SIG-M5 treated with dmso at 0.1 percent for 504 hours (cell line): ENCODE measurements around the gene BNC2.

Experiments
- DNase-seq: peaks from one replicate; lab custom pipeline; 2025; ENCODE audit not compliant: unreplicated experiment; lab: John Stamatoyannopoulos, UW

BNC2 gene

DNA sequence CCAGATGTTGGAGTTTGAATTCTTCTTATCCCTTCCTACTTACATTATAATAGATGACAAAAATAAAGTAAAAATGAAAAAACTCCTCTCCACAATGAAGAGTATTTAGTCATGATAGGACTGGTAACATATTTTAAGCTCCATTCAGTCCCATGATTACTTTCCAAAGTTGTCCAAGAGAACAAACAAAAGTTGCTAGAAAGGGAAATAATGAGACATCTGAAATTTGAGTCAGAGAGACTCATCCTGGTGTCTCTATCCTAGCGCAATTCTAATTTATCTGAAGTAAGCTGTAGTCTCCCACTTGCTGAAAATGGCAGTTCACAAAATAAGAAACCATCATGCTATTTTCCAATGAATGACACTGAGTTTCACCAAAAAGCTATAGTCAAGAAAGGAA is 152.2 kb downstream of the BNC2 start:
- DNase-seq = no peak

DNA sequence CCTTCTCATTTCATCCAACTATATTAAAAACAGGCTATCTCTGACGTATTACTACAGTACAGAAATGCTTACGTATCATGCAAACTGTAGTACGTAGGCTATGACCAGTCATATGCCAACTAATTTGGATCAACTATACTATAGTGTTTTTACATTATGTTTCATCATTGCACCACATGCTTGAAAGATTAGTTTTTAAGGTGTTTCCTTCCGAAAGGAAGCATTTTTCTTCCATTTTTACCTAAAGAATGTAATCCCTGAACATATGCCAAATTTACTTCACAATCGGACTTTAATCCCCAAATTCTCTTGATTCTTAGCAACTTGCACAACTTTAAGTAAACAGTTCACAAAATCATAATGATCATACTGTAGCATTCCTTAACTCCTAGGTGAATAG is 153.9 kb downstream of the BNC2 start:
- DNase-seq = no peak

DNA sequence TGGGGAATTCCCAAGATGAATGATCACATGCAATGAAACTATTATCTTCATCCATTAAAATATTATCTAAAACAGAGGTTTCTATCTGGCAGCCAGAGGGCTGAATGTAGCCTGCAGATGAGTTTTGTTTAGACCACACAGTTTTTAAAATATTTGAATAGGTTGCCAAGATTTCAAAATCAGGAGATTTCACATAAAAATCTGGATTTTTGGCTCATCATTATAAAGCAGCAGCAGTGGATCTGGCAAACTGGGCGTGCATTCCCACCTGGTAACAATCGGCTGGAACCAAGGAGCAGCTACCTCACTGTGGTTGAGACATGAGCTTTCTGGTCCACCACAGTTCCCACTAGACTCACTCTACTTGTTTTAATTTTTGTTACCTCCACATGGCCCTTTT is 155.1 kb downstream of the BNC2 start:
- DNase-seq = no peak

DNA sequence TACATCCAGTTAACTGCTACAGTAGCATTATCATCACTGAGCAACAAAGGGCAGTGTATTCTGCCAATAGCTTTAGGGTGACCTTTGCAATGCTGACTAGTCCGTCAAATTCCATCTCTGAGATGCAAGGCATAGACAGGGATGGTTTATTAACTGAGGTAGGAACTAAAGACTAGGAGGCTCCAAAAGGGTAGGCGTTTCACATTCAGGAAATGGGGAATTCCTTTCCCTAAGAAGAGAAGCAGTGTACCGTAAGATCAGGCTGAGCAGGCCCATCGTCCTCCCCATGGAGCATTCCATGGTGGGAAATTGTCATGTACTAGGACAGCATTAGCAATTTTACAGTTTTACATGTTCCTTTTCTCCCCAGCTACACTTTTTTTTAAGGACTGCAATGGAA is 157.7 kb downstream of the BNC2 start:
- no peak for DNase-seq

DNA sequence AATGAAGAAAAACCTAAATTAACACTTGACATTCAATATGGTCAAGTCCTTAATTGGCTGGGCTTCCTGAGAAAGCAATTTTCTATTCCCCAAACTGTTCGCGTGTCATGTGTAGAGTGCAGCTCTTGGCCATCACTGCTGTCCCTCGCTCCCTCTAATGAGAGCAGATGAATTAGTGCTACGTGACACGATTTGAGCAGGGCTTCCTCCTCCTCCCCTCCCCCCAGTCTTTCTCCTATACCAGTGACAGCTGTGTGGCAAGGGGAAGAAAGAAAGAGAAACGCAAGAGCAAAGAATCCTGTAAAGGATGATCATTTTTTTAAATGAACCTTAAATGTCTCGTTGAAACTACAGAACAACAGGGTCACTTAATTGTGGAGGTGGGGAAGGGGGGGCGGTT is 159.6 kb downstream of the BNC2 start:
- DNase-seq = no peak

DNA sequence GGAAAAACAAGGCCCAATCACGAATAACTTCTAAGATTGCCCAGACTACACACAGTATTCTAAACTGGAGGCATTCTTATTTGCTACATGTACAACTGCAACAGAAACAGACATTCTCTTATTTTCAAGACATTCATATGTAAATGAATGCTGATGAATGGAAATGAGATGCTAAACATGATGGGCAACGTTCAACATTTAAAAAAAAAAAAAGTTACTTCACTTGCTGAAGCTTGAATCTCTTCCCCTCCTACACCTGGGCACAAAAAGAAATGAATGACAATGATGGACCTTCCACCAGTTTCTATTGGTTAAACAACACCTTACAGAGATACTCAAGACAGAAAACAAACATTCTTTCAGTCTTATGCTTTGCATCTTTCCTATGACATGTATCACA is 160.5 kb downstream of the BNC2 start:
- DNase-seq = no peak

DNA sequence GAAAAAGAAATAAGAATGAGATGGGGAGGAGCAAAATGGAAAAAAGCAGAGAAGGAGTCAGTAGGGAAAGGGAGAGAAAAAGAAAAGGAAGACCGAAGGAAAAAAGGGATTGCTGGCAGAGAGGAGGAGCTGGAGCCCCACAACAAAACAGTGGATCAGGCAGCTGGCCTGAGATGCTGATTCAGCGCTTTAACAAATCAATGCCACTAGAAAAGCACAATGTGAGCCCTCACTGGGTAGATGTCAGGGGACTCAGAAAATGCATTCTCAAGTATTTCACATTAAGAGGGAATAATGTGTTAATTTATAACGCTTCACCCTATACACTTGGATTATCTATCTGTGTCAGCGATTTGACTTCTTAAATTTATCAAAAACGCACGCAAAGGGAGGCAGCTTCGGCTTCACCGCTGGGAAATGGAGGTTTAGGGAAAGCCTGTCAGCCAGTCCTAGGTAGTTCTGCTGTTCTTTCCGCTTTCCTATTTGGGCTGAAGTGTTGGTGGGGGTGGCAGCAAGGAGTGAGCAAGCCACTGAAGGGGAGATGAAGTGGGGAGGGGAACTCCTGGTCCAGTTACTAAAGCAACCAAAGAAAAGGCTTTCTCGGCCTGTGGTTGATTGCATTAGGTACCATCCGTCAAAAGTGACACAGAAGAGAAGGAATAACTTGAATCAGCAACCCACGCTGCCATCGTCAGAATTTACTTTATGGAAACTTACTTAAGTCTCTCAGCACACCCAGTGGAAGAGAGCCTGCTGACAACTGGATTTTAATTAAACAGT is 161.6 kb downstream of the BNC2 start:
- no peak for DNase-seq

DNA sequence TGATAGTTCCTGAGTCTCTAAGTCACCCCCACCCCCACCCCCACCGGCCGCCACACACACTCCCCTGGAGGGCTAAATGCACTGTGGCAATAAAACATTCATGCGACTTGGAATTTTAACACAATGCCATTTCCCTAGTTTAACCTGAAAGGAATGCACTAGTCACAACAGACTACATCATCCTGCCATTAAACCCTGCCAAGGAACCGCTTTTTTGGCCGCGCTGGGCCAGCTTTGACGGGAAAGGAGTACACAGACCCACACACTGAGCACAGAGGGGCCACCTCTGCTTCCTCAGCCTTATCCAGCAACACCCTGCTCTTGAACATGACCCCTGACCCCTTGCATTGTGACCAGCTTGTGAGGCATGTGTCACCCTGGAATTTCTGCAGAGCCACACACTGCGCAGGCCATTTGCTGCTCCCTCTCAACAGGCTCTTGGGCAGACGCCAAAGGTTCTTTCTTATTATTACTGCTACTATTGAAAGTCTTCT is 165.3 kb downstream of the BNC2 start:
- no peak for DNase-seq

DNA sequence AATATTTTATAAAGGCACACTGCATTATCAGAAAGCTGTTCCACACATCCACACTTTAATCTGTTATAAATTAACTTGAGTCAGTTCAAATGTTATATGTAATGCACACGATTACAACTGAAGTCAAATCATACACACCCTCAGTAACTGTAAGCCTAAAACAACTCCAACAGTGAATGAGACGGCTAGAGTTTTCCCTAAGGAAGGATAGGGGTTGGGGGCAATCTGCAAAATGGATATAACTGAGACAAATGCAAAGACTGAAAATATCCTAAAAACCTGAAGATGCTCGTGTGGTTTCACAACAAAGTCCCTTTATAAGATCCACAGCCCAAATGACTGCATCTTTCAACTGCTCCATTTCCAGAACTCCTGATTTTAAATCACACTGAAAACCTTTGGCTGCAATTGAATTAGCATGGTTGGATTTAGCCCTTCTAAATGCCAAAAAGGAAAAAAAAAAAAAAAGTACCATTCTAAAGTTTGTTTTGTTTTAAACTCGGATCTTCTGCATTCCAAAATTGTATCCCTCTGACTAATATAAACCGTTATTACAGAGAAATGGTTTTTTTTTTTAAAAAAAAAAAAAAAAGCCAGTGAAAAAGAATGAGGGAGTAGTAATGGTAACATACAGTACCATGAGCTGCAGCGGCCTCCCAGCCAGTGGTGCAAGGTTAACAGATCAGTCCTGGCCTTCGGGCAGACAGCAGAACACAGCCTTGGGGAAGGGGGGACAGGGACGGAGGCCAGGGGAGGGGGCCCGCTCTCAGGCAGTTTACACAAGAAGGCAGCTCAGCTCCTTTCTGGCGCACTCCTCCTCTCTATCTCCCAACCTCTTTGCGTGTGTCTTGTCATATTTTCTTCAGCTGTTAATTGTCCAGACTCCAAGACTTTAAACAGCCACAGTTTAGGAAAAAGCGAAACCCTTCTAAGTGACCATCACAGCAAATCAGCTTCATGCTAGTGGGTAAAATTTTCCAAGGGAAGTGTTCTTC is 166.1 kb downstream of the BNC2 start:
- DNase-seq = no peak

DNA sequence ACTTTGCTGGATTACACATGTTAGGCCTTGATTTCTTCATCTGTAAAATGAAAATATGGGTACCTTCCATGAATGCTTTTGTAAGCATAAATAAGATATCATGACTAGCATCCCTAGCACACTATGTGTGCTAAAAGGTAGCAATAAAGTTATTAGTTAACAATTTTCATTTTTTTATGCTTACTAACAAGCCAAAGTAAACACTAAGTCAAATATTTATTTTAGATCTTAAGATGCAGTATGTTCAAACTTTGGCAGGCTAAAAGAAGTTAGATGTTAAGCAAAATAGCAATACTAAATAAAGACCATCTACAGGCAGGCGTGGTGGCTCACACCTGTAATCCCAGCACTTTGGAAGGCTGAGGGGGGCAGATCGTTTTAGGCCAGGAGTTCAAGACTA is 169.1 kb downstream of the BNC2 start:
- DNase-seq = no peak

DNA sequence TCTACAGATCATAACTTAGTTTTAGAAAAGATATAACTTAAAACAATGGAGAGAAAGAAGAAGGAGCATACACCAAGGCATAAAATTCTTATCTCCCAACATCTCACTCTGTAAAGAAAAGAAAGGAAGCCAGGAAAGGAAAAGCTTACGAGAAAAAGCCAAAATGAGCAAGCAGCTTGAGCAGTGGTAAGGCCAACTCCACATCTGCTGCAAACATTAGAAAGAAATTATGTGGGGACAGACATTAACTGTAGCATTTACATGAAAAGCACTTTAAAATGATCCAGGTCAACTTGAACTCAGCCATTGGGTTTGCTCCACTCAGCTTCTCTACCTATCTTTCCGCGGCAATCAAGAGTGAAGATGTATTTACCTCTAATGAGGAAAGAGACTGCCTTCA is 176.9 kb downstream of the BNC2 start:
- DNase-seq = no peak

DNA sequence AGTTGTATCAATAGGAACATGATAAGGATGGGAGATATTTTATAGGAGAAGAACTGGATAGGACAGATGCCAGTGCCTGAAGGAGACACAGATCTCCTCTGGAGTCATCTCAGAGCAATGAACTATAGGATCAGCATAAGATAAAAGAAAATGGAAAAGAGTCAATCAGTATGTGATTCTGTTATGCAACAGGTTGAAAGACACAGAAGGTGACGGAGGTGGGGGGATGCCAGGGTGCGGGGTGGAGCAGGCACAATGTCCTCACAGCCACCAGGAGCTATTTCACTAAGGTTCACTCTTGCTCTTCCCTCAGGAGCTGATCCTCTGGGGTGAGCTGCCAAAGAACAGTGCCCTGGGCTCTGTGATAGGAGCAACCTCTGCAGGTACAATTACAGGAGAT is 179.8 kb downstream of the BNC2 start:
- DNase-seq = no peak

DNA sequence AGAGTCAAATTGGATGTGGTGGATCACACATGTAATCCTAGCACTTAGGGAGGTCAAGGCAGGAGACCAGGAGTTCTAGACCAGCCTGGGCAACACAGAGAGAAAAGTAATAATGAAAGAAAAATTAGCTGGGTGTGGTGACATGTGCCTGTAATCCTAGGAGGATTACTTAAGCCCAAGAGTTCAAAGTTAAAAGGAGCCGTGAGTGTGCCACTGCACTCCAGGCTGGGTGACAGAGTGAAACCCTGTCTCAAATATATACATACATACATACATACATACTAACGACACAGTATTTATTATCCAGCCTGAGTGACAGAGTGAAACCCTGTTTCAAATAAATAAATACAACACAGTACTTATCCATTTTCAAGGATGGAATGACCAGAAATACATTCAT is 180.3 kb downstream of the BNC2 start:
- DNase-seq = no peak

DNA sequence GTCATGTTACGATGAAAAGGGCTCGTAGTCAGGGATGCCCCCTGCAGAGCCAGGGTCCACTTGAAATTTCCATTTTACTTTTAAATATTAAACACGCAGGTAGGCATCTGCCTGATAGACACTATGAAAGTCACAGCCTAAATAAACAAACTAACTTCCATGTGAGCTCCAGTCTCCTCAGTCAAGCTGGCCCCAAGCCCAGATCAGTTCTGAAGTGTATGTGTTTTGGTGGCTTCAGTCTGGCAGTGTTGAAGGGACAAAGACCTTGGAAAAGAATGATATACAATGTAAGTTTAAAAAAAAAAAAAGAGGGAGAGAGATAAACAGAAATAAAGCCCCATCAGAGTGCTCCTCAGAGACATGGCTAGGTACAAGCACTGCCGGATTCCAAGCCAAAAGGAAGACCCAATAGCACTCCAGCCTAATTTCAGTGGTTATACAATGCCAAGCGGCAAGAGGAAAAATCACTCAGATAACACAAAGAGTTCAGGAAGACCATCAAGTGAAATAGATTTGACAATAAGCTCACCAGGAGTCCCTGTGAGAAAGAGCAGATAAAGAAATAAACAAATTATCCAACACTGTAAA is 181.0 kb downstream of the BNC2 start:
- DNase-seq = no peak

DNA sequence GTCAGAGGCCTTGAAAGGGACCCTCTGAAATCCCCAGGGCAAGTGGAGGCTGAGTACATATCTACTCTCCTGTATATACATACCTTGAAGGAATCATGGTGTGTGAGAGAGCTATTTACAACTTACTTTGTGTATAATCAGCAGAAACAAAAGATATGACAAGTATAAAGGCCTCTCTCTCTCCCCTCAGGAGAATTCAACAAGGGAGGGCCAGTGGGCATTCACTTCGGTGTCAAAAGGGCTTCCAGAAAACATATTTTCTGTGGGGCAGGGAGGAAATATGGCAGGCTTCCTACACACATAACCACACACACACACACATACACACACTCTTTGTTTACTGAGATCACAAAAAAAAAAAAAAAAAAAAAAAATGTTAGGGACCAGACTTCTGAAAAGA is 181.7 kb downstream of the BNC2 start:
- no peak for DNase-seq

DNA sequence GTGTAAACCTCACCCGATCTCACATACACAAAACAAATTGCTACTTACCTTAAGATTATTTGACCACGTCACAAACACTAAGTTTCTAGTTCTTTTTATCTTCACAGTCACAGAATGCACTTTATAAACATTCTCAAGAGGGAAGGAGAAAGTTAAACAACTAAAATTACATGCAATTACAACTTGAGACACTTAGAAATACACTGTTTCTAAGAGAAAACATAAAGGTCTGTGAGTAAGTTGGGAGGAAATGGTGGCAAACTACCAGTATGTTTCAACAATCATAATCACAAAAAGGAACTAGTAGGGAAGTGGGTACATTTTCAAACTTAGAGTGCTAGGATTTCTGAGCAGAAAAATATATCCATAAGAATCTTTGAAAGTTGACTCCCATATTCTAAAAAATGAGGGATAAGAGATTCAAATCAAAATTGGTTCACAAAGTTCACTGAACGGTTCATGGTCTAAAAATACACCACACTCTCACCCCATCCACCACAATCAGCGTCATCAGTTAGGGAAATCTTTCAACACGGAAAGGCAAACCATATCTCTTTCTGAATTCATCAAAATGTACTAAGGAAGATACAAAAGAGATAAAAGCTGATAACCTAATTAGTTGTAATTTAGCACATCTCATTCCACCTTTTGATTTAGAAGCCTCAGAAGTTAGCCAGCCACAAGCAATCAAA is 182.6 kb downstream of the BNC2 start:
- DNase-seq = no peak

DNA sequence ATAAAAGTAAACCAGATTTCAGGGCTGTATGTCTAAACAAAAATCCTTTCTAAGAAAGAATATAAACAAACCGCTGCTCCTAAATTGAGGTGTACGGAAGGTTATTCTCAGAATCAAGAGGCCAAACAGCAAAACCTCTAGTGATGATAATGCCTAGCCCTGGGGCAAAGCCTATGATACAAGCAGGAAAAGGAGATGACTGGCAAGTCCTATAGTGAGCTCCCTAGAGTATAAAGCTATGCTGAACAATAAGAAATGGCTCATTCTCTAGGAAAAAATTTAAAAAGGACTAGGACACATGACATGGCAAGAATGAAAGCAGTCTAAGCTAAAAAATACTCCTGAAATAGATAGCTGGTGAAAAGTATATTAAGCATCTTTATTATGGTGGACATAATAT is 187.1 kb downstream of the BNC2 start:
- DNase-seq = no peak

DNA sequence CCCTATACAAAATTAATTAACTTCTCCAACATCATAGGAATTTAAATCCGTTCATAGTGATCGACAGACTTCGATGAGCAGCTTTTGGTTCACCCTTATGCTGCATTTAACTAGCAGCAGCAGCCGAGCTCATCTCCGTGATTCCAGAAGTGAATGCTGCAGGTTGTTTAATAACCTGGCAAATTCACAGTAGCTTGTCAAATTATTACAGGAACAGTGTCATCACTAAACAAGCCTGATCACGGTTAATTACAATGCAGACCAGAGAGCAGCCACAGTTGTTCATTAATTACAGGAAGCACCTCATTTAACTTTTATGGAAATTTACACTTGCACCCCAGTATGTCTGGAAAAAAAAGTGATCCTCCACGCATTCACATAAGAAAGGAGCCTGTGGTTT is 188.2 kb downstream of the BNC2 start:
- DNase-seq = no peak

DNA sequence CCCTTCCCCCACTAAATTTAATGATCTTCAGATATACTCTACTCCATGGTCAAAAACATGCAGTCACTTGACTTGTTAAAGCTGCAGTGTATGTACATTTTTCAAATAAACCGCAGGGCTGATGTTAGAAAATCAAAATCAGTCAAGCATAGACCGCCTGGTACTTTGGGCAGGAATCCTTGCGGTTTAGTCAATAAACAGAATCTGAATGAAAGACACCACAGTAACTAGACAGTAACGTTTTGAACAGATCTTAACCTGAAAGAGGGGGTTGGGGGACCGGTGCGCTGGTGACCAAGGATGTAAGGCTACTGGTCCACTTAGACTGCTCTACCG is 188.8 kb downstream of the BNC2 start:
- DNase-seq = no peak

DNA sequence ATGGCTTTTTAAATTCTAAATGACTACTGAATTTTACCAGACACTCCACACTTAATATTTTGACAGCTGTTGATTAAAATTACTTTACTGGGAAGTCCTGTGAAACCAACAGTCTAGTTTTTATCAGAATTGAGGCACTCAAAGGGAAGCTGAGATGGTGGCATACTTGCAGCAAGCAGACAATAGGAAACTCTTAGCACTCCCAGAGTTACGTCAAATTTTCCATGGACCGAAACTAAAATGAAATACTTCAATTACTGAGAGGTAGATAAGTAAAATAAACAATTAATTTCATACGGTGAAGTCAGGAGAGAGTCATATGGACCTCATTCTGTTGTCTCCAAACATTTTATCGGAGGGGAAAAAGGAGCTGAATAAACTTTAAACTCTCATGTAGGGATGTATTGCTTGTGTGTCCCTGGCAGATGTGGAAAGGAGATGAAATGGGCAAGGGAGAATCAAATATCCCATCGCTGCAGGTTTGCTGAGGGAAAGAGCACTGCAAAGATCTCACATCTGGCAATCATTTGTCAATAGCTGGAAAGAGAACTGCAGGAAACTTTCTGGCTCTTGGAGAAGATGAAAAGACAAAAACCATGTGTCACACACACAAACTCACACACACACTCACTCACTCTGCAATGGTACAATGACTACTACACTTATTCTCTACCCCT is 189.4 kb downstream of the BNC2 start:
- no peak for DNase-seq

DNA sequence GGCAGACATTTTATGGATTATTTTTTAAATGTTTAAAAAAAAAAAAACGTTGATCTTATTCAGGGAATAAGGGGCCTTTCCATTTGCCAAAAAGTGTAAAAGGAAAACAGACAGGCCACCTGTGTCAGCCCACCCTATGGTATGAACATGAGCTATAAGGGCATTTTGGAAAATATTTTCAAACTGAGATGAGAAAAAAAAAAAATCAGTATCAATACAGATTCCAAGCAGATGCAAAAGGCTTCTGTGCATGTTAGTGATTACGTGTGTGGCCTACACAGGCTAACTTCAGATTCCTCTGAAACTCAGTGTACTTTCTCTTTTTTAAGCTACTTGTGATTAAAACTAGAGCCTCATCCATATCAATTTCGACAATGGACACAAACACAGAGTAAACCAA is 189.9 kb downstream of the BNC2 start:
- DNase-seq = no peak
